GM19395 (cell line): ENCODE data around the gene TRAPPC5.

Experiments
- ATAC-seq: cut with Tn5 transposase; IDR thresholded peaks from one replicate; pipeline ENCODE4 v1.9.1; 2021; ENCODE audit warnings: mild to moderate bottlenecking, moderate library complexity; ENCODE audit not compliant: unreplicated experiment

Gene TRAPPC5

DNA sequence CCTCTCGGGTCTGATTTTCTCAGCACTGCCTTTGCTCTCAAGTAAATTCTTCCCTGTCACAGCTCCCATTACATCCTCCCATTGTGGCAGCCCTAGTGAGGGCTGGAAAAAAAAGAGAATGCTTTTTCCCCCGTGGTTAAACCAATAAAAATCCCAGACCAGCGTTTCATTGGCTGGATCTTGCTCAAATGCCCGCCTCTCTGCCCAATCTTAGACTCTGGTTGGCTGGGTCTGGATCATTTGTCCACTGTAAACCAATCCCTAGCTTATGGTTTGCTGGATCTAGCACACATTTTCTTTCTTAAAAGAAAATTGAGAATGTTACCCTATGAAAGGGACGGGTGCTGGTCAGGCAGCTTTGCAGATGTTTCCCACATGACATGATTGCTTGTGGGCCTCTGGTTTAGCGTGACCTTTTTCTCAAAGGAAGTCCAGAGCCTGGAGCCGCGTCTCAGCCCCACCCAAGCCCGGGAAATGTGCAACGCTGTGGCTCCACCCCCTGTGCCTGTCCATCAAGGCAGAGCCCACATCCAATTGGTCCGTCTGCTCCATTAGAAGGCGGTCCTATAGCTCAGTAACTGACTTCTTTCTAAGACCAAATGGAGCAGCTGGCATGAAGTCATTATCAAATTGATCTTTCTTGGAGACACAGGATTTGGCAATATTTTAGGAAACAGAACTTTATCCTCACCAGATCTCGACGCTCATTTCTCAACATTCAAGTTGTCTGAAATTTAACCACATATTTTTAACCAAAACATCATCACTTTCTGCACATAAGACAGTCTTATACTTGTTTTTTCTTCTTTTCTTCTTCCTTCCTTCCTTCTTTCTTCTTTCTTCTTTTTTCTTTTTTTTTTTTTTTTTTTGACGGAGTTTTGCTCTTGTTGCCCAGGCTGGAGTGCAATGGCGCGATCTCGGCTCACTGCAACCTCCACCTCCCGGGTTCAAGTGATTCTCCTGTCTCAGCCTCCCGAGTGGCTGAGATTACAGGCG lies 6.3 kb upstream of the TRAPPC5 start:
- no peak for ATAC-seq

DNA sequence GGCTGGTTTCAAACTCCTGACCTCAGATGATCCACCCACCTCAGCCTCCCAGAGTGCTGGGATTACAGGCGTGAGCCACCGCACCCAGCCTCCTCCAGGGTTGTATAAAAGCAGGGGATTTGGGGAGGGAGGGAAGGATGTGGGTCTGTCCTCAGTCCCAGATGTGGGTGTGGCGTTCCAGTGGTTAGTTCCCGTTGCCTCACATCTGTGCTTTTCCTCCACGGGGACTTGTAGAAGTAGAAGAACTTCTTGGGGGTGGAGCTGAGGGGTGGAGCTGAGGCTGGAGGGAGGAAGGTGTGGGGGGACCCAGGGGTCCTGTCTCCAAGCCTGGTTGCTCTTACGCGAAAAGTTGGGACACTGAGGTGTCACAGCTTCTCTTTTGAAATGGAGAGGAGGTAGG lies 4.3 kb upstream of the TRAPPC5 start:
- no peak for ATAC-seq

DNA sequence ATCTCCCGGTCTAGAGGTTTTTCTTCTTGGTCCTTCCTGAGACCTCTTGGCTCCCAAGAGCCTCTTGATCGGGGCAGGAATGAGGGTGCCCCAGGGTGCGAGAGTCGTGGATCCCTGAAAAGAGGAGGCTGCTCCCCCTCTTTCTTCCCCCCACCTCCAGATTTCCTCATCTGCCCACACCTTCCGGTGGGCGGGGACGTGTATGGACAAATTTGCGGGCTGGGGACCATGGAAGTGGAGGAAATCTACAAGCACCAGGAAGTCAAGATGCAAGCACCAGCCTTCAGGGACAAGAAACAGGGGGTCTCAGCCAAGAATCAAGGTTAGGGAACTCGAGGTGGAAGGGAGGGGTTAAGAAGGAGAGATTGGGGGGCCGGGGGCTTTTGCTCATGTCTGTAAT lies 3.8 kb upstream of the TRAPPC5 start, which contains the start of gene MCEMP1:
Gene MCEMP1 (plus strand): TSS at position 237 of the 400 bp plus-strand sequence. CDS start 31 bp downstream, at position 268.
- ATAC-seq, result no peak

DNA sequence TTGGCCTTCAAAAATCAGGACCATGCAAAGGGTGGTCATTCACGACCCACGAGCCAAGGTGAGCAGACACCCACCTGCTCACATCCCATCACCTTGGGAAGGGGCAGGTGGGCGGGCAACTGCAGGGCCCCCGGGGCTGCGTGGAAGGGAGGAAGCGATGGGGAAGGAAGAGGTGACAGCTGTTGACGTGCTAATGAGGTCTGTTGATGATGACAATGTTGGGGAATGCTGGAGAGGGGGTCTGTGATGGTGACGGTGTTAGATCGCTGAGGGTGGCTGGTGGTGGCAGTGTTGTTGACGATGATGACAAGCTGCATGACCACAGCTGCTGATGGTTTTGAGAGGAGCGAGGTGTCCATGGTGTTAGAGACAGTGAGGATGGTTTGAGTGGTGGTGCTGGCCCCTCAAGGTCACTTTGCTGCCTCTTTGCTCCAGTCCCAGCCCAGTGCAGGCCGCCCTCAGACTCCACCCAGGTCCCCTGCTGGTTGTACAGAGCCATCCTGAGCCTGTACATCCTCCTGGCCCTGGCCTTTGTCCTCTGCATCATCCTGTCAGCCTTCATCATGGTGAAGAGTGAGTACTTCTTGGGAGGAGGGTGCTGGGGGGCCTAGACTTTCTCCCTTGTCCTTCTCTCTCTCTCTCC lies 2.8 kb upstream of the TRAPPC5 start:
- ATAC-seq, result no peak

DNA sequence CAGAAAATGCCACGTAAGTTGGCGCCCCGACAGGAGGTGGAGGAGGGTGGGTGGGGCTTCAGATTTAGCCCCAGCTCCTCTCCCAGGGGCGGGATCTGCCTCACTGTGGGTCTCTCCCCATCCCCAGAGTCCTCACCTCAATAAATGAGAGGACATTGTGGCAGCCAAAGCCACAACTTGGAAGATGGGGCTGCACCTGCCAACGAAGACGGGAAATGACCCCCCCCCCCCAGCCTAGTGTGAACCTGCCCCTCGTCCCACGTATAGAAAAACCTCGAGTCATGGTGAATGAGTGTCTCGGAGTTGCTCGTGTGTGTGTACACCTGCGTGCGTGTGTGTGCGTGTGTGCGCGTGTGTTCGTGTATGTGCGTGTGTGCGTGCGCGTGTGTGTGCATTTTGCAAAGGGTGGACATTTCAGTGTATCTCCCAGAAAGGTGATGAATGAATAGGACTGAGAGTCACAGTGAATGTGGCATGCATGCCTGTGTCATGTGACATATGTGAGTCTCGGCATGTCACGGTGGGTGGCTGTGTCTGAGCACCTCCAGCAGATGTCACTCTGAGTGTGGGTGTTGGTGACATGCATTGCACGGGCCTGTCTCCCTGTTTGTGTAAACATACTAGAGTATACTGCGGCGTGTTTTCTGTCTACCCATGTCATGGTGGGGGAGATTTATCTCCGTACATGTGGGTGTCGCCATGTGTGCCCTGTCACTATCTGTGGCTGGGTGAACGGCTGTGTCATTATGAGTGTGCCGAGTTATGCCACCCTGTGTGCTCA lies 1.5 kb upstream of the TRAPPC5 start:
- ATAC-seq, result no peak

DNA sequence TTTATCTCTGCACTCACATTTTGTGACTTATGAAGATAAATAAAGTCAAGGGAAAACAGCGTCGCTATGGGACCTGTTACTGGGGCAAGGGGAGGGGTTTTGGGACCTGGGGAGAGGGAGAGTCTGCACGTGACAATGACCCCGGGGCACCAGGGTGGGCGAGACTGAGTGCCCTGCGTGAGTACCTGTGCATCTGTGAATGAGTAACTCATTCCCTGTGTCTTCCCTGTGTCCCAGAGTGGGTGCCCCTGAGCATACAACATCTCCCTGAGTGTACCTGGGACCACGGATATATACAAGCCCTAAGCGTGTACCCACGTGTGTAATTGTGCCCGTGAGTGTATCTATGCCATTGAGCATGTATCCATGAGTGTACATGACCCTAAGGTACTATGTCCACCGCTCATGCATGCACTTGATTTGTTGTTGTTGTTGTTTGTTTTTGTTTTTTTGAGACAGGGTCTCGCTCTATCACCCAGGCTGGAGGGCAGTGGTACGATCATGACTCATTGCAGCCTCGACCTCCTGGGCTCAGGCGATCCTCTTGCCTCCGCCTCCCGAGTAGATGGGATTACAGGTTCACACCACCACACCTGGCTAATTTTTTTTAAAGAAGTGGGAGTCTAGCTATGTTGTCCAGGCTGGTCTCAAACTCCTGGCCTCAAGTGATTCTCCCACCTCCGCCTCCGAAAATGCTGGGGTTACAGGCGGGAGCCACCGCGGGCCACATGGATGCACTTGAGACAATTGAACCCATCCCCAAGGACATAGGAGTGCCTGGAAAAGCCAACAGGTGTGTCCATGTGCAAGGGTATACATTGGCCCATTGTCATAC lies 645 bp upstream of the TRAPPC5 start:
- ATAC-seq, result peak; percentile 6

DNA sequence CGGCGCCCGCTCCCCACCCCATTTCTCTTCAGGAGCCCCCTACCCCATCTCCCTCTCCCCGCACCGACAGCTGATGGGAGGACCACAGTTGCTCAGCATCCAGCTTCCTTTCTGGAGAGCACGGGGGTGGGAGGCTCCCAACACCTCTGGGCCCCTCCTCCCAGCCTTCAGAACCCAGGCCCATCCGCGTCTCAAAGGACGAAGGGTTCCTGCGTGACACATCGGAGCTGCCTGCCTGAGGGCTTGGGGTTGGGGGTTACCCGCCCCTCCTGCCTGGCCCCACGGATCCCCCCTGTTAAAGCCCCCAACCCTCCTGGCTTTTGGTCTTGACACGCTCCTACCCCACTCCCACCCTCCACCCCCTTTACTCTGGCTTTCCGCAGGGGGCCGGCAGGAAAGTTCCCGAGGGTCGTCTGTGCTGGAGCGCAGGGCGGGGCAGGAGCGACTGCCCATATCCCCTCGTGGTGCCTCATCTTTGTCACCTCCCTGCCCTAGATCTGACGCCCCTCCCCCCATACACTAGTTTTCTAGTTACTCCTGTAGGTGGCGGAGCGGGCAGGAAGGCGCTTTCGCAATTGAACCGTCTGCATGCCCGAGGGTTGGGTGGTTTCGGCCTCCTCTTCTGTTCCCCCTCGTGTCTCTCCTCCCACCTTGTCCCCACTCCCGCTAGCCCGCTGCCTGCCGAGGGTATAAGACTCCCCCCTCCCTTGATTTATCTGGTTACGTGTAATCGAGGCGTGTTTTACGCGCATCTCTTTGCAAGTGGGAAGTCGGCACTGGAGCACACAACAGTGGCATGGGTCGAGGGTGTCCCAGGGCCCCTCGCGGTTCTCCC lies 924 bp downstream of the TRAPPC5 start:
- no peak for ATAC-seq

DNA sequence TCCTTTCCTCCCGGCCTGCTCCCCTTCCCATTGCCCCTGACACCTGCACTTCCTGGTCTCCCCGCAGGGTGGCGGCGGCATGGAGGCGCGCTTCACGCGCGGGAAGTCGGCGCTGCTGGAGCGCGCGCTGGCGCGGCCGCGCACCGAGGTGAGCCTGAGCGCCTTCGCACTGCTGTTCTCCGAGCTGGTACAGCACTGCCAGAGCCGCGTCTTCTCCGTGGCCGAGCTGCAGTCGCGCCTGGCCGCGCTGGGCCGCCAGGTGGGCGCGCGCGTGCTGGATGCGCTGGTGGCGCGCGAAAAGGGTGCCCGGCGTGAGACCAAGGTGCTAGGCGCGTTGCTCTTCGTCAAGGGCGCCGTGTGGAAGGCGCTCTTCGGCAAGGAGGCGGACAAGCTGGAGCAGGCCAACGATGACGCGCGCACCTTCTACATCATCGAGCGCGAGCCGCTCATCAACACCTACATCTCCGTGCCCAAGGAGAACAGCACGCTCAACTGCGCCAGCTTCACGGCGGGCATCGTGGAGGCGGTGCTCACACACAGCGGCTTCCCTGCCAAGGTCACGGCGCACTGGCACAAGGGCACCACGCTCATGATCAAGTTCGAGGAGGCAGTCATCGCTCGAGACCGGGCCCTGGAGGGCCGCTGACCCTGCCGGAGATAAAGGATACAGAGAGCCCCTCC lies 1.7 kb downstream of the TRAPPC5 start:
- ATAC-seq, result no peak

DNA sequence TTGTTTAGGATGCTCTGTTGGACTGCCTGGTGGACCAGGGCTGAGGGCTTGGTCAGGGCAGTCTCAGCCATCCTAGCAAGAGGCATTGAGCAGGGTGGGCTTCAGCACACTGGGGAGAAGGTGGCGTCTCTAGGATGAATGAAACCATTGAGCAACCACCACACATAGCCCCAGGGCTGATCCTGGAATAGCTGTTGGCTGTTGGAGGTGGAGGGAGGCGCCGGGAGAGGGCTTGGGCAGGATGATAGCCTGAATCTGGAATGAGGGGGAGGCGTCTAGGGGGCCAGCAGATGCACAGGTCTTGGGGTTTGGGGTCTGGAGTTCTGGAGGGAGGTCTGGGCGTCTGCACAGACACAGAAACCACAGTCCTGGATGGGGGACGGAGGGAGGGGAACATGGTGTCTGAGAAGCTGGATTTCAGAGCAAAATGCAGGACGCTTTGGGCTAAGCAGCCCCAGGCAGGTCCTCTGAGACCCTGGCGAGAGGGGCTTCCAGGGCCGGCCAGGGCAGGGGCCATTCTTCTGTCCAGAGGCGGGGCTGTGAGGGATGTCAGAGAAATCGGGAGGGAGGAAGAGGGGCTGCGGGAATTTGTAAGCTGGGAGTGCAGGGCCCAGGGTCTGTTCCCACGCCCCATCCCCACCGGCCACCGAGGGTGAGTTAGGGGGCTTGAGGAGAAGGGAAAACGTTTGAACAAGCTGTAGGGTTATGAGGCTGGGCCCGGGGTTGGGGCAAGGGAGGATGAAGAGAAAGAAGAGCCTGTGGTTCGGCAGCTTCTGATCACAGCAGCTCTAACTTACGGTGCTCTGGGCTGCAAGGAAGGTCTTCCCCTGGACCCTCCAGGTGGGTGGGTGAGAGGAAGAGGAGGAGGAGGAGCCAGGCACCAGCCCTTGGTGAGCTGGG lies 5.2 kb downstream of the TRAPPC5 start:
- no peak for ATAC-seq

DNA sequence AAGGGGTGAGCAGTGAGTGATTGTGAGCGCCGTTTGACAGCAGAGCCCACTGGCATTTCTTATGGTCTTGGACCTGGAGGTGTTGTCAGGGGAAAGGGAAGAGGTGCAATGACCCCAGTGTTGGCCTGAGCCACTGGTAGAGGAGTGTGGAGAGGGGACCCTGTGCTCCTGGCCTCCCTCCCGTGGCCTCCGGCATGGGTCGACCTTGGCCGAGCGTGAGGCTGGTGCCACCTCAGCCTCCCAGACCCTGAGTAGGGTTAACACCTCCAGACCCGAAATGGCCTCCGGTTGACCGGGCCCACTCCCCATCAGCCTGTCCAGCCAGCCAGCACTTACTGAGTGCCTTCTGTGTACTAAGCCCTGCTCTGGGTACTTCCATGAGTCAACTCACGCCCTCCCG lies 6.5 kb downstream of the TRAPPC5 start:
- no peak for ATAC-seq

DNA sequence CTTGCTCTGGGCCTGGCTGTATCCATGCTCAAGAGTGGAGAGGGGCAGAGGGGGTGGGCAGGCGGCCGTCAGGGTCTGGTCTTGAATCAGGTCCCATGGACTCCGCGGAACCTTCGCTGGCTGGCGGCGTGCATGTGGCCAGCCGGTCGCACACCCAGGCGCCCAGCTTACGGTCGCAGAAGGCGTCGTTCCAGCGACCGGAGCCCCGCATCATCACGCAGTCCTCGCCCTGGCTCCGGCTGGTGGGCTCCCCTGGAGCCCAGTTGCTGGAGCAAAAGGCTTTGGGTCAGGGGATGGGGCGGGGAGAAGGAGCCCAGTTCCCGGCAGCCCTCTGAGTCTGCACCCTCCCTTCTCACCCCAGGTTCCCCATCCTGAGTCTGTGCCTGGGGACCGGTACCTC lies 8.5 kb downstream of the TRAPPC5 start:
- ATAC-seq, result no peak

DNA sequence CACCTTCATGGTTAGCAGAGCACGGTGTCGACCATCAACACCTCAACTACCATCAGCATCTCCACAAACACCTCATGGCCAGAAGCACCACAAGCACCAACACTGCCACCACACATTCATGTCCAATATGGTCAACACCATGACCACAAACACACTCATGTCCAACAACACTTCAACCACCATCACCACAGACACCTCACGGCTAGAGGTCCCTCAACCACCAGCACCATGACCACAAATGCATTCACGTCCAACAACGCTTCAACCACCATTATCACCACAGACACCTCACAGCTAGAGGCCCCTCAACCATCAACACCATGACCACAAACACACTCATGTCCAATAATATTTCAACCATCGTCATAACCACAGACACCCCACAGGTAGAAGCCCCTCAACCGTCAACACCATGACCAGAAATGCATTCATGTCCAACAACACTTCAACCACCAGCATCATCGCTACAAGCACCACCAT lies 10.2 kb downstream of the TRAPPC5 start:
- no peak for ATAC-seq

DNA sequence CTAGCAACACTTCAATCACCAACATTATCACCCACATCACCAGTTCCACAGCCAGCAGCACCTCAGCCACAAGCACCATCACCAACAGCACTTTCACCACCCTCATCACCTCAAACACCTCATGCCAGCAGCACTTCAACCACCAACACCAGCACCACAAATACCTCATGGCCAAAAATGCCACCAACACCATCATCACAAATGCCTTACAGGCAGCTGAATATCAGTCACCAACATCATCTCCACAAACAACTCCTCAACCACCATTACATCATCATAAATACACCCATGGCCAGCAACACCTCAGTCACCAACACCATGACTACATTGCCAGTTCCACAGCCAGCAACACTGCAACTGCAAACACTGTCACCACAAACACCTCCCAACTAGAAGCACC lies 10.9 kb downstream of the TRAPPC5 start:
- no peak for ATAC-seq

DNA sequence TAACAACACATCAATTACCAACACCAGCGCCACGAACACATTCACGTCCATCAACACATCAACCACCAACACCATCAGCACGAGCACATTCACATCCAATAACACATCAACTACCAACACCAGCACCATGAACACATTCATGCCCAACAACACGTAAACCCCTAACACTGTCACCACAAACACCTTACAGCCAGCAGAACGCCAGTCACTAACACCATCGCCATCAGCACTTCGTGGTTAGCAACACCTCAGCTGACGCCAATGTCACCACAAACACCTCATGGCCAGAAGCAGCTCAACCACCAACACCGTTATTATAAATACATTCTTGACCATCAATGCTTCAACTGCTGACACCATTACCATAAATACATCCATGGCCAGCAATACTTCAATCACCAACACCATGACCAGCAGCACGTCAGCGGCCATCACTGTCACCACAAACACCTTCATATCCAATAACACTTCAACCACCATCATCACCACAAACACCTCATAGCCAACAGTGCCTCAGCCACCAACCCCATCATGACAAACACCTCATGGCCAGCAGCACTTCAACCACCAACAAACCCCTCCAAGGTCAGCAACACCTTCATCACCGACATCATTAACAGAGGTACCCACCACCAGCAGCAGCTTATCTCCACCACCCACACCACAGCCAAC lies 11.9 kb downstream of the TRAPPC5 start:
- no peak for ATAC-seq

DNA sequence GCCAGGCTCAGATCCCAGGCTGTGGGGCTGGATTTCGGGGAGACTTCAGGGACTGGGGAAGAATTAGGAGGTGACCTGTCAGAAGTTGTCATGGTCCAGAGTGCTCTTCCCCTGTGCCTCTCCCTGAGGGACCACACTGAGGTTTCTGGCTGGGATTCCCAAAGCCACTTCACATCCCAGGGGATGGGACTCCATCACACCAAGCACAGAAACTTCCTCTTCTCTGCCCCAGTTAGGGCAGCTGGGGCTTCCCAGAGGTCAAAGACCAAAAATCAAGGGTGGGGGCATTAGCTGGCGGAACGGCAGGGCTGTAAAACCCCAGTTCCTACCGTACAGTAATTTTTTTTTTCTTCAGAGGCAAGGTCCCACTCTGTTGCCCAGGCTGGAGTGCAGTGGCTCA lies 13.9 kb downstream of the TRAPPC5 start:
- no peak for ATAC-seq

DNA sequence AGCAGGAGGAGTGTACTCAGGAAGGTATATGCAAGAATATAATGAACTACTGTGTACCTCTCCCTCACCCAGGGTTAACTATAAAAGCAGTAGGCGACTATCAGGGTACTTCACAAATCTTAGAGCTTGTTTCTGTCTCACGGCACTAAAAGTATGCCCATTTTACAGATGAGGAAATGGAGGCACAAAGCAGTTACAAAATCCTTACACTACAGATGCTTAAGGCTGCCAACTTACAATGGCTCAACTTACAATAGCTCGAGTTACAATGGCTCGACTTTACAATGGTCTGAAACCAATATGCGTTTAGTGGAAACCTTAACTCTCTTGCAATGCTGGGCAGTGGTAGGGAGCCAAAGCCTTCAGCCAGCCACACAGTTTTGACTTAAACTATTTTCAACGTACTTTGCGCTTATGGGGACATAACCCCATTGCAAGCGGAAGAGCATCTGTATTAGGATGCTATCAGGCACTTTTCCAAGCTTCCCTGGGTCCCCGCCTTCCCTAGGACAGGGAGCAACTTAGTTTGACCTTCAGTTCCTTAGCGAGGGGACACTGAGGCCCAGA lies 17.2 kb downstream of the TRAPPC5 start:
- no peak for ATAC-seq

DNA sequence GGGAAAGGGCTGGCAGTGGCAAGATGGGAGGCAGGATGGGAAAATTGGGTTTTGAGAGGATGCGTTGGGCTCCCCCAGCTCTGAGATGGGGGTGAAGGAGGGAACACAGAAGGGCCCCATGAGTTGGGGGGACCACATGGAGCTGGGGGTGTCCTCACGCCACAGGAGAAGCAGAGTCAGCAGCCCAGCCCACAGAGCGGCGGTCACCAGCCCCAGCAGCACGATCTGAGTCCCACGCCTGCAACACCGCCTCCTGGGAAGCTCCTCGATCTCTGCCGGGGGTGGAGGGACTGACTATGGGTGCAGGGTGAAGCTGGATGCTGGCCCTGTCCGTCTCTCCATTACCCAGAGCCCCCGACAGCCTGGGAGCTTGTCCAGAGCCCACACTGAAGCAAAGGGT lies 17.9 kb downstream of the TRAPPC5 start:
- no peak for ATAC-seq
